Effector CD4-positive, alpha-beta T cell (primary cell): ENCODE data around the gene SLC4A7.
"Not testable (repeated sequence)": the region's sequence is repeated elsewhere in the genome, so short reads cannot be mapped to it uniquely, and the experiment has no call there.

Experiments used
- DNase-seq: peaks from one replicate; pipeline ENCODE4 v3.0.0-alpha.2; 2020

The SLC4A7 gene

DNA sequence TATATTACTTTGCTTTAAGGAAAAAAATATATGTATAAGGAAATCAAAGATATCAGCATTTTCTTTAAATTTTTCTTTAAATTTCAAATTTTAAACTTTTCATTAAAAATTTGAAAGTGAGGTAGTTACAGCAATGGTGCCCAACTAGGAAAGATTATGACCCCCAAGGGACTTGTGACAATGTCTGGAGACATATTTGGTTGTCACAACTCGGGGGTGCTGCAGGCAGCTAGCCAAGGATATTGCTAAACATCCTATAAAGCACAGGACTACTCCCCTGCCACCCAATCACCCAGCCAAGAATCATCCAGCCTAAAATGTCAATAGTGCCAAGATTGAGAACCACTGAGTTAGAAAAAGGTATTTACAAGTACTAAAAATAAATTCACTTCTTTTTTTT is 57.3 kb downstream of the SLC4A7 start:
- no peak for DNase-seq

DNA sequence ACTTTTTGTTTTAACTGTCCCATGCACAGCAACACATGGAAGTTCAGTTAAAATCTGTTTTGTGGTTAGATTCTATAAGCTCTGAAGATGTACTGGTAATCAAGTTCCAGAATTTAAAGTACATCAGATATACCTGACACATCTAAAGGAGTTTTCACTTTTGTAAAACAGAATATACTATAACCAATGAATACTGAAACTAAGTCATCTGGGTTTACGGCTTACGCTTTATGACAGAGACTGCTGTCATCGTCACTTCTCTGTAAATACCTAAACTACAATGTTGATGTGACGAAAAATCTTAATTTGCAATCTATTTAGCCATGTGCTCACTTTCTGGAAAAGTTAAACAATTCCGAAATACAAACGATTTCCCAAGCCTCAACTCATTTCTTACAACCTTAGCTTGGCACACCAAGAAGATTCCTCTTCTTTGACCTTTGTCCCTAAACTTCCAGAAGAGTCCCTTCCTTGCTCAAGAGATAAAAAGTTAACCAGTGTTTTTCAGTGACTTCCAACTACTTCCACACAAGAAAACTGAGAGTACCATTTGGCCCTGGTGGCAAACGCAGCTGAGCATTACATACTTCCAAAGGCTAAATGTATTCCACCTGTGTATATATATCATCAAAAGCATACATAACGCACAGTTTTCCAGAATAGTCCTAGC is 58.2 kb downstream of the SLC4A7 start:
- DNase-seq, result no peak

- not testable (repeated sequence) for DNase-seq
Measured at GRCh38 chr3:27424812-27425521, 59.2 kb downstream of the SLC4A7 start.

- DNase-seq, result no peak
Measured at GRCh38 chr3:27423463-27423862, 60.7 kb downstream of the SLC4A7 start.

- no peak for DNase-seq
Measured at GRCh38 chr3:27422617-27423016, 61.6 kb downstream of the SLC4A7 start.

GRCh38 chr3:27415202-27415601 is 69.0 kb downstream of the SLC4A7 start:
- DNase-seq, result no peak

DNA sequence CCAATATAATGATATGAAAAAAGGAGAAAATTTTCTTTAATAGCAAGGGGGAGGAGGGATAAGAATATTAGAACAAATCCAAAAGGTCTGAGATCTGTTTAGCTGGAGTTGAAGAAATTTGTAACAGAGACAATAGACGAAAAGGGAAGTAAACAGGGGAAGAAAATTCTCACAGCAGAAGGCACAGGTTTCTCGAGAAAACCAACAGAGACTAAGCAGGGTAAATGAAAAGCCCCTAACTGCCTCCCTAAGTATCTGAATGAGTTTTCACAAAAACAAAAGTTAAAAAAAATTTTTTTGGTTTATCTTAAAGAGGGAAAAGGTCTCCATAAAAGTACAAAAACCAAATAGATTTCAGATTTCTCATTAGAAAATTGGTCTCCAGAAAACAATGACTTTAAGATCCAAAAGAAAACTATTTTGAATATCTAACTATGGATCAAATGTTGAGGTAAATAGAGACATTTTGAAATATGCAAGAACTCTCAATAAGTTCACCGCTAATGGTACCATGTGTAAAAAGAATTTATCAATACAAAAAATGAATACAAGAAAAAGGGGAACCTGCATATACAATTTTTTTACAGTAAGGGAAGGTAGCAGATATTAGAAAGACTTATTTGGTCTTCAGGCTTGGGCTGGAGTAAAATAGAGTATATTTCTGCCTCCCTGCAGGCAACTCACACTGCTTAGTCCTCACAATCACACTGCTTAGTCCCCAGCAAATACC is 91.1 kb downstream of the SLC4A7 start:
- no peak for DNase-seq

DNA sequence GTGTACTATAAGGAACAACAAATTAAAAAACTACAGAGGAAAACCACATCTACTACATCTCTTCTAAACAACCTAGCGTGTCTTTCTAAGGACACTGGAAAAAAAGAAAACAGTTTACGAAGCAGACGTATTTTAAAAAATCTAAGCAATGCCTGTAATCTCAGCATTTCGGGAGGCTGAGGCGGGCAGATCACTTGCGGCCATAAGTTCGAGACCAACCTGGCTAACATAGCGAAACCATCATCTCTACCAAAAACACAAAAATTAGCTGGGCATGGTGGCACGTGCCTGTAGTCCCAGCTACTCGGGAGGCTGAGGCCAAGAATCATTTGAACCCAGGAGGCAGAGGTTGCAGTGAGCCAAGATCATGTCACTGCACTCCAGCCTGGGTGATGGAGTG is 91.8 kb downstream of the SLC4A7 start:
- DNase-seq, result not testable (repeated sequence)

DNA sequence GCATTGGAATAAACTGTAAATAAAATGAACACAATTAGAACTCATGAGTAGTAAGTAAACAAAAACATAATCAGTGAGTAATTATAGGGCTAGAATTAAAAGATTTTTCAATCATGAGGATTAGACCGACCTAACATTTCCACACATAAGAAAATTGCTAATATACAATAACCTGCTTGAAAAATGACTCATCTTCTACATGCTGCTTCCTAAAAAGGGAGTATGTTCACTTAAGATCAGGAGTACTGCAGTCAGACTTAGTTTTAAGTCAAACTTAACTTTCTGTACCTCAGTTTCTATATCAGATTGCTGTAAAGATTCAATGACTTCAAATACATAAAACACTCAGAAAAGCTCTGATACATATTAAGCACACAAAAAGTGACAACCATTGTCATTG is 92.4 kb downstream of the SLC4A7 start:
- no peak for DNase-seq

DNA sequence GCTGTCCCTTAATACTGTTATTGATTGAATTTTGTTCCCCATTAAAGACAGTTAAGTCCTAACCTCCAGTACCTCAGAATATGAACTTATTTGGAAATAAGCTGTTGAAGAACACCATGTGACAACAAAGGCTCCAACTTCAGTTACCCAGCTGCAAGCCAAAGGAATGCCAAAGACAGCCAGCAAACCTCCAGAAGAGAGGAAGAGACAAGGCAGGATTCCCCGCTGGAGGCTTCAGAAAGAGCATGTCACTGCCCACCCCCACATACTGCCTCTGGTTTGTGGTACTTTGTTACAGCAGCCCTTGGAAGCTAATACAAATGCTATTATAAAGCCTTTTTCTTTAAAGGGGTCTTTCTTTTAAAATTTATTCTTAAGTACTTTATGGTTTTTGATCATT is 96.6 kb downstream of the SLC4A7 start:
- DNase-seq, result no peak

DNA sequence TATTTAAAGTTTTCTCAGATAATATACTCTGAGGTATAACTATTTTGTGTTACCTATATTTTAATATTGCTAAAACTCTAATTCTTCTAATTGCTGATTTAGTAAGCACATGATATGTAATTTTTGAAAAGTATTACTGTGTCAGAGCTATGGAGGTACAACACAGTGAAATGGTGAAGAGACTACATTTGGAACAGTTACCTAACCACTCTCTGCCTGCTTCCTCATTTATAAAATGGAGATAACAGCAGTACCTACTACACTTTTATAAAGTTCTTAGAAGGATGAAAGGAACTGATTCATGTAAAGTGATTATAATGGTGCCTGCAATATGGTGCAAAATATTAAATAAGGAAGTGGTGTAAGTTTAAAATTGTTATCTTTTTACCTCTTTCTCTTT is 98.7 kb downstream of the SLC4A7 start:
- DNase-seq, result no peak

- no peak for DNase-seq
Measured at GRCh38 chr3:27384191-27384590, 100.0 kb downstream of the SLC4A7 start.

DNA sequence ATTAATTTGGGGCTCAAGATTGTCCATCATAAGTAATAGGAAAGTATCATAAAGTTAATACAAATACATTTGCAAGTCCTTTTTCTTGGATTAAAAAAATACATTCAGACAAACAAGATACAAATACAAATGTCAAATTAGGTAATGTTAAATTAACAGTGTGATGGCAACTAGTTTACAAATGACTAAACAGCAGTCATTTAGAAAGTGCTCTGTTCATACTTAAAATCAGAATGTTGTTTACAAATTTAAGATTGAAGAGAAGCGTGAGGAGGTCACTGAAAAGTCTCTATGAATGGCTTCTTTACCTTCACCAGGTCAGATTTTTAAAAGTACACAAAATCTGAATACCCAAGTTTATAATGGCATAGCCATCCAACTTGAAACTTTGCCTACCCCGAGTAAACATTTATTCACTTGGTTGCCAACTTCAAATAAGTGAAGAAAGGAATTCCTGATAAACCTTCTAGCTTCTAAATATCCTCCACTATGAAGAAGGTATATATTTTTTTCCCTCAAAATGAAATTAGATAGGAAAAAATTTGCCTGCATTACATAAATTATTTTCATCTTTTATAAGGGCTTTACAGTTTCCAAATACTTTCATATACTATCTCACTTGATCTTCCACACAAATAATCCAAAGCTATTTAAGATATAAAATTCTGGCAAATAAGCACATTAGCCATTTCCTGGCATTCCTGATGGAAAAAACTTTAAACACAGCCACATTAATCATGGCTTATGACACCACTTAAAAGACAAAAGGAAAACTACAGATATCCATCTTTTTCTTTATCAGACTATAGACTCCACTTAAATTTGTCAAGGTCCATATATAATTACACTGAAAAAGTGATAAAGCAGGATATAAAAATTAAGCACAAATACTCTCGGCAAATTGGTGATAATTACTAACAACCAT is 103.5 kb downstream of the SLC4A7 start:
- DNase-seq, result no peak

DNA sequence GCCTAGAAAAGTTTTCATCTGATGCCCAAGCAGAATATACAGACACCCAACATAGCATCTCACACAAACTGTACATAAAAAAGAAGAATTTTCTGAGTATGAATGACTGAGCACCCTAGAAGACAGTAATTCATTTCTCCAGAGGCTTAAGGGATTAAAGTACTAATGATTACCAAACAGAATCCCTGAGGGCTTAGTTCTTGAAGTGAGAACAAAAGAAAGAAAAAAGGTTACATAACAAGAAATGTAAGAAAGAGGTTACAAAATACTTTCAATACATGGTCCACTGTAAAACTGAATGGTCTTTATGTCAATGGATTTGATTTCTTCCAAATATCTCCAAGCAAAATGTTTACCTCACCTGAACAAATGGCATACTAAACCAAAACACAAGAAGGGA is 105.9 kb downstream of the SLC4A7 start:
- DNase-seq, result no peak

DNA sequence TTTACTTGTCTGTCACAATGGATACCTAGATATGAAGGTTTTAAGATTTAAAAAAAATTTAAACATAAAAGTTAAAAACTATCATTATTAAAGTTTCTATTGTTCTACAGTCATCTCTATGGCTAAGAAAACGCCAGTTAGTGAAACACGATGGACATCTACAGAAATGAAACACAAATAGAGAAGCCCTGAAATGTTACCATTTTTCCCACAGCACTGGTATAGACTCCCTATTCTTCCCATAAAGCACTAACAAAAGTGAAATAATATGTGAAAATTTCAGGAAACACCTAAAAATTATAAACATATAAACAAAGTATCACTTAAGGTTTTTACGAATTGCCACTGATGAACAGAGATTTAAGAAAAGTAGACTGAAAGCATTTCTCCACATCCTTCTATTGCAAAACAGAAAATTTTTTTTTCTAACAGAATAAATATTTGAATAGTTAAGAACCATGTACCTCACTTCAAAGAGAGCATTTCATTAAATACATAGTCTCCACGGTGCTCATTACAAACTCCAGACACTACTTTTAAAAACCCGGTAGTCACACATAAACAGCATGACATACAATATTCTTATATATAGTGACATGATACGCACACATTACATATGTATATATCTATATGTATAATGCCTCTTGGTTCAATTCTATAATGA is 107.9 kb downstream of the SLC4A7 start:
- no peak for DNase-seq

DNA sequence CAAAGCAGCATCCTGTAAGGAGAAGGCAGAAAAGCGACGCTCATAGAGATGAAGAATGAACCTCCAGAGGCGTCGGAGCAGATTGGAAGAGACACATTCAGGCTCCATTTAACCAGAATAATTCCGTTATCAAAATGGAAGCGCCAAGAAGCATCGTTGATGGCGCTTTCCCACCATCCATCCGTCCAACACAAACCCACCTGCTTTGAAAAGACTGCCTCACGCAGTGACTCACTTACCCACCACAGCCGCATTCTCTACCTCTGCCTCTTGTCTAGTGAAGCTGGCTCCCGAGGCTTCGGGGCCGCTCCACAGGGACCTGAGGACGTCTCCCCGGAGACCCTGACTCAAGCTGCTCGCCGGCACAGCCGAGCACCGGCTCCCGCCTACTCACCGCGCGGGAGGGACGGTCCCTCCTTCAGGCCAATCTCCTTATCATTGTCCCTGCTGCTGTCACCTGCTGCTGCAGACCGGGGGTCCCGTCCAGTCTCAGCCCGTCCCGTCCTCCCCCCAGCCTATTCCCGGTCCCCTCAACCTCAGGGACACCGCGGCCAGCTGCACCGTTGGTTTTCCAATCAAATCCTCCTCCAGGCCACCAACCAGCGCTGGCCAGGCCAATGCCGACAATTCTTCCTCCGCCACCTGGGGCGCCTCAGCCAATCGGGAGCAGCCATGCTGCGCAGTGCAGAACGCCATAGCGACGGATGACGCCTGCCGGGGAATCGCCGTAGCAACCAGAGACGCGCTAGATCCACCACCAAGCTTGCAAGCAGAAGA is 115.2 kb downstream of the SLC4A7 start, which contains the start of gene NEK10:
TSS of gene NEK10 (minus strand) at position 553 of the 777 bp plus-strand sequence. CDS start 16,501 bp downstream, outside the sequence.
- DNase-seq, result peak; percentile 93

DNA sequence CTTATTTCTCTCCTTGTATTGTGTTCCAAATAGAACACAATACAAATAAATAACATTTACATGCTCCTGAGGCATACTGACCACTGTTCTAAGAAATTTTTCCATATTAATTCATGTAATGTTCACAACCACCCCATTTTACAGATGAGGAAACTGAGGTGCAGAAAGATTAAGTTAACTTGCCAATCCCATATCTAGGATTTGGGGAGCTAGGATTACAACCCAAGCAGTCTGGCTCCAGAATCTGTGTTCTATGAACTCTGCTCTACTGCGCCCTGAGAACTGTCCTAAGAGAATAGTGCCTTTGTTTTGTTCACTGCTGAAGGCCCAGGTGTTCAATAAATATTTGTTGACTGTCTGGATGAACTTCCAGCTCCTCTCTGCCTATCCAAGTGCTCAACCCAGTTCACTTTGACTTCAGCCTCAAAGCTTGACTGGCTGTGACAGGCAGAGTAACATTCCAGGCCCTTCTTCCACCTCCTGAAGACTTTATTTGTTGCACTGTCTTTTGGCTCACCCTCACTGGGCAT is 118.1 kb downstream of the SLC4A7 start:
- DNase-seq, result no peak

- DNase-seq, result no peak
Measured at GRCh38 chr3:27360113-27361078, 123.8 kb downstream of the SLC4A7 start.

DNA sequence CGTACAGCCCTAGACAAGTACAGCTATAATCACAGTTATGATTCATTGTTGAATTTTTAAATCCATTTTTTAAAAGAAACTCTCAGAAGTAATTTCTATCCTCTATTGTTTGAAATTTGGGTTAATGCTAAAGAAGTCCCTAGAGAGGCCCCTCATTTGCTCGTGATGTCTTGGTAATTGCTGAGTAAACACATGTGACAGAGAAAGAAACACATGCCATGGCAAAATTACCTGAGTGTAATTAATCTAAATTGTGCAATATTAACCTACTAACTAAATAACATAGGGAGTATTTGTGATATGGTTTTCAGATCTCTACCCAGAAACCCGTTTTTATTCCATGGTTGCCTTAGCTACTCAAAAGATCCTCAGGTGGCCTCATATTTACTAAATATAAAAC is 125.8 kb downstream of the SLC4A7 start:
- DNase-seq, result no peak
